Right lobe of liver (tissue), 4 donors: ENCODE results near the gene MYOCOS.
"Not testable (repeated sequence)": the region's sequence is repeated elsewhere in the genome, so short reads cannot be mapped to it uniquely, and the experiment has no call there.

Source experiments
- CTCF ChIP-seq, 4 donors: fragments of 200-600 bp in 3 of 4; fragments of 450-650 bp in 1 of 4; IDR thresholded peaks; one replicate each; pipeline versions ENCODE4 v1.5.1 to v1.8.0; 2016 to 2022; ENCODE audit warnings: antibody characterized with exemption in 4 of 4, mild to moderate bottlenecking in 2 of 4
- POLR2A ChIP-seq: fragments of 450-650 bp; IDR thresholded peaks from one replicate; pipeline ENCODE4 v1.6.1; 2017; ENCODE audit warnings: antibody characterized with exemption, mild to moderate bottlenecking
- donor health status: DM: no; HTN: no; CAD: no.
- donor health status: DM: no; HTN: no; CAD: no.
- donor health status: DM: no; HTN: yes; CAD: no.

GRCh38 chr1:171600310-171600709 lies 21.7 kb upstream of the MYOCOS start:
- not testable (repeated sequence) for TF ChIP-seq CTCF (IDR thresholded peaks at IDR 0.05); POLR2A
